HG02870 (cell line): Measurements from ENCODE around the gene RARB.

Experiments used
- ATAC-seq: cut with Tn5 transposase; IDR thresholded peaks from one replicate; pipeline ENCODE4 v1.9.1; 2021; ENCODE audit warnings: mild to moderate bottlenecking, moderate library complexity; ENCODE audit not compliant: unreplicated experiment

The RARB gene

DNA sequence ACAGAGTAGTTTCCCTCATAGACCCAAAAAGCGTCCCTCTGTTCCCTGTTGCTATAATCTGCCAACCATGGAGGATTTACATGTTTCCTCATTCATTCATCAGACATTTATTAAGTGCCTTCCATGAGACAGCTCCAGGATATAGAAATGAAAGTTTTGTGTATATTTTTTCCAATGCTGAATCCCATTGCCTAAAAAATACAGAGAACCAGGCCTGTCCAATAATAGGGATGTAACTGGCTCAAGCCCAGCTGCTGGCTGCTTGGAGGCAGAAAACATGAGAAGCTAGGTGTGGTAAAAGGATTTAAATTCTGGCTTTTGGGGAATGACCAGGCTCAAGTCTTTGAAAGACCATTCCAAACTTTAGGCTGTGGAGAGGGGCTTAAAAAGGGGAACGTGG is 41.5 kb downstream of the RARB start:
- no peak for ATAC-seq

DNA sequence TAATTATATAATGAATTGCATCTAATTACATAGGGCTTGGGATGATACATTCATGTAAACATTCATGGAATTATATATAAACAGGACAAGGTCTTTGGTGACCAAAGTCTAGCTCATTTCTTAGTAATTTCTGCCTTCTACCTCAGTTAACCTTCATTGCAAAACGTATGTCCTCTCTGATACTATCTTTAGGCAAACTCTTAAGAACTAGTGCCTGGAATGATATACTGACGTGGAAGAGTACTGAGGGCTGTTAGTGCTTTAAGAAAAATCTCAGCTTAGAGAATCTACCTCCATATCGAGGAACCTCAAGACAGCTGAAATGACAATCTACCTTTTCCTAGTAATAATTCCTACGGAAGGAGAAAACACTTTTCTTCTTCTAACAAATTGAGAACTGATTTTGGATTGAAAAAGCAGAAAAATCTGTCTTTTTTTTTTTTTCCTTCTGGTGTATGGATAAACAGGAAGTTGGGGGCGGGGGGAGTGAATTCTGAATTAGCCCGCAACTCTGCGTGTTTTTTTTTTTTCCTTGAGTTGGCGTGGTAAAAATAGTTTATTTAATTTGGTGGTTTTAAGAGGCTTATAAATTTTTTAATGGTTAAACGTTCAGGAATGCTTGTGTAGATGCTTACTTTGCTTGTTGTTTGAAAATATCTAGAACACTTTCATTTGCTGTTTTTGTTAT is 43.2 kb downstream of the RARB start:
- no peak for ATAC-seq

DNA sequence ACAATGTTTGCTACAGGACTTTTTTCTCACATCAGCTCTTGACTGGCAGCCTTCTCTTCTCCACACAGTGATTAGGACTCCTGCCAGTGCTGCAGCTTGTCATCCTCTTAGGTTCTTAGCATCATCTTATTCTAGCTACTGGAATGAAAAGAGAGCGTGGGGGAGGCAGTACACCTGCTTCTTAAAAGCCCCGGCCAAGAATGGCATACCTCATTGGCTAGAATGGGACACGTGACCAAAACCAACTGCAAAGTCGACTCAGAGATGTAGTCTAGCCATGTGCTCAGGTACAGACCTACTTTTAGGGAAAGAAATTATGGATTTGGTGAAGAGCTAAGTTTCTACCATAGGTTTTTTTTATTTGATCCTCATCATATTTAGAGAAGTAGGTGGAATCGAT is 44.1 kb downstream of the RARB start:
- no peak for ATAC-seq

DNA sequence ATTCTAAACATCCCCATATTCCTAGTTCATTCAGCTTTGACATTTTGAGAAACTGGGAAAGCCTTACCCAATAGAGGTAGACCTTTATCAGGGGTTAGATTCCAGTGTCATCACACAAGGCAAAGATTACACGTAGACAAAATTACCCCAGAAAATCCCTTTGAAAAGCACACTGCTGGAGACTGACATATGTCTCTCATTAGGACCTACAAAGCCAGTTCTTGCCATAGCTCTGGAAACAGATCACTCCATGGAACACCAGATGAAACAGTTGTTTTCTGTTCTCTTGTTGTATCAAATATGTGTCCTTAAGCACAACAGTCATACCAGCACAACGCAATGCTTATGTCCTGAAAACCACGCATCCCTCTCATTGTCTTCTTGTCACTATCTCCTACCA is 44.7 kb downstream of the RARB start:
- no peak for ATAC-seq

DNA sequence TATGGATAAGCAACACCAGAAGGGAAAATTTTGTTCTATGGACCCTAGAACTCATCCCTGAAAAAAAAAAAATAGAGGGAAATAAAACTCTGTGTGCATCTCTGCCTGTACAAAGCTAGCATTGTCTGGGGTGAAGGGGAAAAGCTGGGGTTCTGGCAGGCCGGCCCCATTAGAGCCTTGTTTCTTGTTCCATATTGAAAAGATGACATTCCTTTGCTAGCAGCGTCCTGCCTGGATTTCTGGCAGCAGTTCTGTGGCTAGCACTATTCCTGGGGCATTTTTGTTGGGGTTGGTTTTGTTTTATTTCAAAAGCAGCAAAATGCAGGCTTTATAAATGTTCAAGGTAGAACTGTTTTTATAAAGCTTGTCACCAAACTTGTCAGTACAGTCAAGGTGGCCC is 45.2 kb downstream of the RARB start:
- ATAC-seq = no peak

DNA sequence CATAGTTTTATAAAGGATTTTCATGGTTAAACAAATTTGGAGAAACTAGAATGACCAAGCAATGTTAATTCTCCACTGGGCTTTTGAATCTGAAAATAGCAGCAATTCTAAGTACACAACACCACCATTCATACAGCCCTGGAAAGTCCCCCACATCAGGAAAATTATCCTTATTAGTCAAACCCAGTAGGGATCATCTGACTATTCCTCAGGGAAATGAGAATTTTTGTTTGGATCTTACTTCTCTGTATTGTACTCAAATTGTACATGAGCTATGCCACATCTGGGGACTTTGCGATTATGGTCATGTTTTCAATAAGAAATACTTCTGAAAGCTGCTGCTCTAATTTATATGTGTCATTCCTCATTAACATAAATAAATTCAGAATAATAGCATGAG is 46.0 kb downstream of the RARB start:
- ATAC-seq = no peak

DNA sequence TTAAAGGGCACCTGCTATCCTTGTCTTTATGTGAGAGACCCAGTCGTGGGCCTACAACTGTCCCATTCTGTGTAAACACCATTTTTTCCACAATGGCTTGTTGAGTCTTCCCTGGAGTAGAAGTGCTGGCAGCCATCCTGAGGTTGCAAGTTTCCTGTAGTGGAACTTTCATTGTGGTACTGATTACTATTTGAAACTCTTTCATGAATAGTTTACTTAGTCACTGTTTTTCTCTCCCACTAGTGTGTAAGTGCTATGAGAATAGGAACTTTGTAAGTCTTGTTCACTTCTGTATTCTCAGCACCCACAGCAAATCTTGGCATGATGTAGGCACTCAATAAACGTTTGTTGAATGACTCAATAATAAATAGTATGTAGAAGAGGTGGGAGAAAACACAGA is 48.6 kb downstream of the RARB start:
- no peak for ATAC-seq

DNA sequence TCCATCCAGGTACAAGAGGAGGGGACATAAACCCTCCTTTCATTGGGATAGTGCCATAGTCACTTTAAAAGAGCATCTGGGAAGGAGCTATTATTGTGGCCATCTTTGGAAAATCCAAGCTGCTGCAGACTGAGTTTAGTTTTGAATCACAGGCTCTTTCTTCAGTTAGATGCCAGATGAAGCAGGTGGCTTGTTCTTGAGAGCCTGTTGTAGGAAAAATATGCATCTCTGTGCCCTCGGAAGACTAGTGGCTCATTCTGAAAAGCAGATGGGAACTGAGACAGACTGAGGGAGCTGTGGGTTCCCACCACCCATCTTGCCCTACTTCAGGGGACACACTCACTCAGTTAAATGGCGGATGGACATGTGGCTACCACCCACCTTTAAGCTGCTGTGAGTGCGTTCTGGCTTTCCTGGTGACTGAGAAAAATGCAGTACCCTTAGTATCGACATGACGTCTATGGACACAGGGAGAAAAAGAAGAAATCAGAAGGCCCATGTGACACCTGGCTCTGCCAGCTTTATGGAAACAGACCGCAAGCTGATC is 50.2 kb downstream of the RARB start:
- ATAC-seq = no peak

DNA sequence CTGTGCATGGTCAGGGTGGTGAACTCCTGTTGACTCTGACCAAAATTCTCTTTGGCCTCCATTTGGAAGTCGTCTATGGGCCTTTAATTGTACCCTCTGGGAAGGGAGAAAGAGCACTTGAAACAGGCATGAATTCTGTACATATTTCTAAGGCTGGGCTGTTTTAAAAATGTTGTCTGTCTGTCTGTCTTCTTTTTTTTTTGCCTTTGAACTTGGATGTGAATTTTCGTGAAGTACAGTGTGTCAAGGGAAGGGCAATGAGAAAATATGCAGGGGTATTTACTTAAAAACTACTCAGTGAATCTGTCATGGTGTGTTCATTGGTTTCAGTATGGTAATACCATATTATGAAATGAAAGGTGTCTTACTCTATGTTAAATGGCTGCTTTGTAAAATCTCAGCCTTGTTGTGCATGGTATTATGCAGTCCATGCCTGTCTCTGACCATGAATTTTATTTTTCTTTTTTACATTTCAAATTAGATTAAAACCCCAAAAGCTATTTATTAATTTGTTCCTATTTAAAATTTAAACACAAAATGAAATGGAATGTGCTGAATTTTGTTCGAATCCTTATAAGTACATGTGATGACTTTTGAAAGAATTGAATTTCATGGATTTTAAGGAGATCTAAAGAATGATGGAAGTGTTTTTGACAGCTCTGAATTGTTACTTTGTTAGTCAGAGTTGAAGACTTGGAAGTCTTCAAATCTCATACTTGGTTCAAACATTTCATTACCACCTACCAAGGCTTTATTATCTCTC is 51.1 kb downstream of the RARB start:
- ATAC-seq = no peak

DNA sequence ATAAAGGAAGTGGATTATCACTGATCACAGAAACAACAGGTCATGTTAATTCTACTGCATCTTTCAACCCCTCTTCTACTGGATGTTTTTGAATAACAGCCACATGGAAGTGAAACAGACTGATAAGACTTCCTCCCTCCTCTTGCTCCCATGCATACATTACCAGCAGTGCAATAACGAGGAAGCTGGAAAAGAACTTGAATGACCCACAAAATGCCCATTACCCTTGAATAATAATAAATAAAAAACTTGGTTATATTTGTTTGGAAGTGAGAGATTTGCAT is 51.6 kb downstream of the RARB start:
- no peak for ATAC-seq

DNA sequence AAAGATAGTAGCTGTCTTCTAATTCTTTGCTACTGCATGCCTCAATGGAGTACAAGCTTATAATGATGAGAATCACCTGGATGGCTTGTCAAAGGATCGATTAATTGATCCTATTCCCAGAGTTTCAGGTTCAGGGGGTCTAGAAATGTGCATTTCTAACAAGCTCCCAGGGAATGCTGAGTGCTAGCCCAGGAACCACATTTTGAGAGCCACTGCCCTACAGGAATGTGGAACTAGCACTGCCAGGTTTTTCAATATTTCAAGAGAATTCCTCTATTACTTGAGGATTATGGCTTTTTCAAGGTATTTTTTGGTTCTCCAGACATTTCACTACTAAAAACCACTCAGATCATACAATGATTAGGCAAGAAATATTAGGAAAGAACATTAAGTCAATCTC is 52.7 kb downstream of the RARB start:
- no peak for ATAC-seq

DNA sequence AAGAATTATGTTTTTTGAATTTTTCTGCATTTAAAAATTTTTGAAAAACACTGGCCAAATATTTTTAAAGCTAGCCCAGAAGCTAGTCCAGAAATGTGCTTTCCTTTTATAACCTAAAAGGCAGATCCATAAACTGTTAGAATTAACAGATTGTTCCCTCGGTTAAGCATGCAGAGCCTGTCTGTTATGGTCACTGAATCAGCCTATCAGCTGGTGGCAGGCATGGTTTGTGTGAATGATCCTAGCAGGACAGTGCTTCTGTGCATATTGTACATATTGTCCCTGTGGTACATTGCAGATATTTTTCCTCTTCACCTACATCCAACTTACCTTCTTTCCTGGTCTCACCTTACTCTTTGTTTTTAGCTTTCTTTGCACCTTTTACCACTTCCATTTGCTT is 53.3 kb downstream of the RARB start:
- no peak for ATAC-seq

DNA sequence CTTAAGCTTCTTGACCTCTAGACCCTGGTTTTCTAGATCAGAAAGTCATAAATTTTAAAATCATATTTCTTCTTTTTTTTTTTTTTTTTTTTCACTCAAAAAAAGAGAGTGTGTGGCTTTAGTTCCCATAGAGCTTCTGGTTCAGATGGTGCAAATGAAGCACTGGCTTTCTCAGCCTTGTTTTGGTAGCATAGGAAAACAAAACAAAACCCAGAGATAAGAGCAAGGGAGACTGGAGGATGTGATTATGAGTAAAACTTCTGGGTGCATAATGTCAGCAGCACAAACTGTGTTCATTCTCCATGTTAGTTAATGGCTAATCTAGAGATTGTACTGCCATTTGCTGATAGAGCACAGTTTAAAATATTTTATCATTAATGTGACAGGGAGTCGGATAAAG is 55.4 kb downstream of the RARB start:
- no peak for ATAC-seq

DNA sequence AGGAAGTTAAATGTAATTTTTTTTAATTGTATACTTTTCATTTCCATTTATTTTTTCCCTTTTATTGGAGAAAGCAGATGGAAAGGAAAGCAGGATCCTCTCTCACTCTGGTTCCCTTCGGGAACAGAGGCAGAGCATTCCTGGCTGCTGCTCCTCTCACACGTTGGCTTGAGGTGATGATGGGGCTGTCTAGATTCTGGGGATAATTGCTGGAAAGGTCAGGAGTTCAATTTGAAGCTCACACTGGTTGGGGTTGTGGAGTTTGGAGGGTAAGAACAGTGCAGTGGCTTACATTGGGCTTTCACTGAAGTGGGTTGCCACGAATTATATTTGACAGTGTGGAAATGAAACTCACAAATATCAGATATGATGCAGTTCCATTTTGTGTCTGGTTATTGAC is 57.6 kb downstream of the RARB start:
- ATAC-seq = no peak

DNA sequence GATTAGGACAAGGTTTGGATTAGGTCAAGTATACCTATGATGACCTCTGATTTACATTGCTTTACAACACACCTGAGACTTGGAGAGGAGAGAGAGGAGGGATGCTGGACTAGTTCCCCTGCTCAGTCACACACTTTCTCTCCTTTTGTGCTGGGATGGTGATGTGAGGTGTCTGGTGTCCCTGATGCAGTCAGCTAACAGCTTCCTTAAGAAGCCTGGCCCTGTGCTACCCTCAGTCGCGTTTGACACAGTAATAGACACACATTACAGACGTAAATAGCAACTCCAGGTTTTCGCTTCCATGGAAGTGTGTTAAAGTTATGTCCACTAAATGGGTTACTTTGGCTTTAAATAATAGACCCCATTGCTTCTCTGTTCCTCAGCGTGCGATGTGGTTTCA is 58.9 kb downstream of the RARB start:
- no peak for ATAC-seq

DNA sequence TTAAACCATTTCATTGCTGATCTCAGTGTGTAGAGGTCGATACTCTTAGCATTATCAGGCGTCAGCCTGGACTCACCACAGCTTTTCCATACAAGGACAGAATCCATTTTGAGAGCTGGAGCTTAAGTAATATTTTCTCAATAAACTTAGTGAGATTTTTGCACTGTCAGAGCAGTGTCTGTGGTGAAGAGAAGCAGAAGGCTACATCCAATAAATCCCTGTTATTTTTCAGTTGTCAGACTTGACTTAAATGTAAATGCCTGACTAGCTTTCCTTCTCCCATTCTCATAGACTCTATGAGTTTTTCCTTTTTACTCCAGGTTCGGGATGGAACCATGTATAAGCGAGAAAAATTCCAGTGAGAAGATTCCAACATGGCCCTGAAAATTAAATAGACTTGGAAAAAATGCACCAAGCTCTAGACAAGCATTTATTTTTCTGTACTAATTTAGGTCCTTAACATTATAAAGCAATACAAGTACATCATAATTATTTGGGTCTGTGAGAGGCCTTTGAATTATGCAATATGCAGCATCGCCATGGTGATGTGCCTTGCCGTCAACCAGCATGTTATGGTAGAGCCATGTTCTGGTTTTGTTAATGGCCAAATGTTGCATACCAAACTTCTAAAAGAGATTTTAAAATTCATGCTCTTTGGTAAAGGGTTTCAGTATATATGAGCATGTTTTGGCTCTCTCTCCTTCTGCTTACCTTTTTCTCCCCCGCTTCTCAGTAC is 62.0 kb downstream of the RARB start:
- no peak for ATAC-seq

DNA sequence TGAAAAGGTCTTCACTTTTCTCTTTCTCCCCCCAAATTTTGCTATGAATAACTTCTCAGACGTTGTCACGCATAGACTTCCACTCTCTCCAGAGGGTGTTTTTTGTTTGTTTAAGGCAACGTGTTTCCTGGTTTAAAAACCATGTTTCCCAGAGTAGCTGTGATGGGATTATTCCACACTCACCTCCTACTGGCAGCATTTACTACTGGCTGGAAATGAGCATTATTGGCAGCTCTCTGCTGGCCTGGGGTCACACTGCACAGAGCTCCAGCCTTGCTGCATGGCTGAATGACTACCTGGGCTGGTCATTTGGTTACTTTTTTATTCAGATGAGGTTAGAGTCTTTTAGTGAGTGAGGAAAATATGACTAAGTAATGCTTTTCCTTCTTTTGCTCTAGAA is 65.2 kb downstream of the RARB start:
- ATAC-seq = no peak

DNA sequence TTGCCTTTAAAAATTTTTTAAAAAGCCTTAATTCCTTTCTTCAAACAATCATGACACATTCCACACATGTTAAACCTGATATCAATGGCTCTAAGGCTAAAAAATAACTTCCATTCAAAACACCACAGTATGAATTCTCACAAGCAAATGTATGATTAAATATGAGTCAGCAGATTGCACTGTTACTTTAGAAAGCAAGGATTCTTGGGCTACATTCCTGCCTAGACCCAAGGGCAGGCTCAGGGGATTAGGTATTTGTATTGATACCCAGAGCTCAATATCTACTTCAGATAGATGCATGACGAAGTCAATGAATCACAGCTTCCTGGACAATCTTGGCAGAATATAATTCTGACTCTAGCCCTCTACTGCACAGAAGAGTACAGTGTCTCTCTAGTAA is 65.7 kb downstream of the RARB start:
- no peak for ATAC-seq

DNA sequence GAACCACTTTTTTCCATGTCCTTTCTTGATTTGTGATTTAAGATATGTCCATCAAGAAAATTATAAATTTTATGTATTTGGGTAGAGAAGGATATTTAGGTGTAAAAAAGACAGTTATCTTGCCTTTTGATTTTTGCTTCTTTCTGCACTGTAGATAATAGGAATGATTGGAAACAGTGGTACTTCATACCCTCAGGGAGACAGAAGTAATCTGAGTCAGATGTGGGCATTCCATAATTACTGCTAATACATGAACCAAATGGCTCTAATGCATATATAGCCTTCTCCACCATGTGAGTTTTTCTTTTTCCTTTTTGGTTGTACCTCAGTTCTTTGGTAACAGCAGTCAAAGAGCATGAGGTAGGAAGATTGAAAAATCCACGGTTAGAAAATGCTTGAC is 67.2 kb downstream of the RARB start:
- ATAC-seq = no peak

DNA sequence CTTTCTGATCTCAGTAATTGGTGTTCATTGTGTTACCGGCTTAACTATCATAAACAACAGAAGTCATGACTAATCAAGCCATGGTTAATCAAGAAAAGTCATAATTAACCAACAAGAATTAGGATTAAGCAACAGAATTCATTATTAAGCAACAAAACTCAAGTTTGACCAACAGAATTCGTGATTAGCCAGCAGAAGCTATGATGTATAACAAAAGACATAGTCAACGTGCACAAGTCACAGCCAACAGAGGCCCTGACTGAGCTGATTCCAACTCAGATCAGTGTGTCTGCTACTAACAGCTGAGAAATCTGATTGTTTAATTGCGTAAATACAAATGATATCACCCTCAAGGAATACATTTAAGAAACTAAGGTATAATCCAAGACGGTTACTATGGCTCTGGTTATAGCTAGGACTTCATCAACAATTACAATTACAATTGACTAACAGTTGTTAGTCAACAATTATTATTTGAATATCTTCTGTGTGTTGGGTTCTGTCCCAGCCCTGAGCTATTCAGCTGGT is 67.7 kb downstream of the RARB start:
- no peak for ATAC-seq

DNA sequence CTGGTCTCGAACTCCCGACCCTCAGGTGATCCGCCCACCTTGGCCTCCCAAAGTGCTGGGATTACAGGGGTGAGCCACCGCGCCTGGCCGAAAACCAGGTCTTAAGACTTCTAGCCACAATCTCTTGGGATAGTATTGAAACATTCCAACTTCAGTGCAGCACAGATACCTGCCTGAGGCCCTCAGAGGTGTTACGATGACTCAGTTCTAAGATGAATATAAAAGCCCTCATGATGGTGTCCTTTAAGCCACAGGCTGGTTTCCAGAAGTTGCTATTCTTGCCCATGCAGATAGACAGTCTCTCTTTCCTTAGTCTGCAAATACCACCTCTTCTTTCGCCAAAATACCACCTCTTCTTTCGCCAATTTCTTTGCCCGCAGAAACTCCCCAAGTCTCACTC is 69.0 kb downstream of the RARB start:
- ATAC-seq = no peak

DNA sequence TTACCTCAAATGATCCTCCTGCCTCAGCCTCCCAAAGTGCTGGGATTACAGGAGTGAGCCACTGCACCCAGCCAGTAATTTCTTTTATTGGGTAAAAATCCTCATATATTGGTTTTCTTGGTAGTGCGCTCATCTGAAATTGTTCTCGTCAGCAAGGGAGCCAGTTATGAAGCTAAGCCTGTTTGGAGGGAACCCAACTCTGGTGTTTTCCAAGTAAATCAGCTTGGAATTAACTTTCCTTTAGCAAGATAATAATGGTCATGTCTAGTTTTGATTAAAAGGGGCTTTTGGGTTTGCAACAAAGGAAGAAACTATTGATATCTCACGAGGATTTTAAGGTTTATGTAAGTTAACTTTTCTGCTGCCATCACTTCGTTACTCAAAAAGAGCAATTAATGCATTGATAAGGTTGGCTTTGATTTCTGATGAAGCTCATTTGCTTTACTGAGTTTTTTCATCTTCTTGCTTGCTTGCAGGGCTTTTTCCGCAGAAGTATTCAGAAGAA is 72.7 kb downstream of the RARB start:
- no peak for ATAC-seq
